ENCODE results near the gene MLLT3.

MLLT3 gene

DNA sequence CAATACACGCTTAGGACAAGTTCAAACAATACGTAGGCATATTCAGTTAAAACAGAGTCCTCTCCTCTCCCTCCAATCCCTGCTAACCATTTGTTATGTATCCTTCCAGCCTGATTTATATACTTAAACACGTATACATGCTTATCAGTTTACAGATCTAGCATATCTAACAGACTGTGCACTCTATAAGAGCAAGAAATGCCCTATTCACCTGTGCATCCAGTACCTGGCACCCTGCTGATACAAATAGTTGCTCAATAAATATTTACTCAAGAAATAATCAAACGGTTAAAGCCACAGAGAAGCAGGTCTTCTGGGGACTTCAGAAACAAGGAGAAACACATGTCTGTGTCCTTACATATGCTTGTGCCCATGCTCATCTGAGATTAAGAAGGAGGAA lies 55.9 kb downstream of the MLLT3 start:
- H3K9me3 ChIP-seq (replicated peaks; ENCODE audit: low read length): no peaks in the 10 kb centered on the region
- H3K36me3 ChIP-seq (ENCODE audit: insufficient read depth, low read length): no peaks in the 10 kb centered on the region
- H3K9ac ChIP-seq (ENCODE audit: low read depth, low read length): no peak overlapping the region
- no peaks in the 10 kb centered on the region for H3K27me3 ChIP-seq (ENCODE audit: control insufficient read depth, insufficient read depth, low read length)
- H3K4me3 ChIP-seq (ENCODE audit: low read length): no peak overlapping the region
- peaks cover 30% of the 10 kb centered on the region for H3K4me1 ChIP-seq (ENCODE audit: control insufficient read depth, insufficient read depth, low read length)
- H3K4me2 ChIP-seq (ENCODE audit: low read length): no peak overlapping the region

DNA sequence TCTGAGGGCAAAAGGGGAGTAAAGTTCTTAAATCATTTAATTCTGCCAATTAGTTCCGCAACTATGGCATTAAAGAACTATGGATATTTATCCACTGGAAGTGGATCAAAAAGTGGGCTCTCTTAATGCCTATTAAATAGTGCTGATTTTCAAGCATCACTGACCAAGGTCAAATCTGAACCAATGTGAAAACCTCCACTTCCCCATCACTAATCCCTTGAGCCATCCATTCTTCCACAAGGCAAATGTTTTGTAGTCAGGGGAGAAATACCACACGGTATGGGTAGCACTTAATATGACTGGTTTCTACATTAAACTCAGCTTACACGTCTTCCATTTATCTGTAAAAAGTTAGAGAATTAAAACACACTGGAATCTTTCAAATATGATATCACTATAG lies 57.6 kb downstream of the MLLT3 start:
- Histone ChIP-seq H3K36me3 (ENCODE audit: insufficient read depth, low read length) (no peaks in the 10 kb centered on the region), H3K4me3 (ENCODE audit: low read length) (no peak overlapping the region), H3K4me2 (ENCODE audit: low read length) (no peak overlapping the region), H3K9me3 (replicated peaks; ENCODE audit: low read length) (no peaks in the 10 kb centered on the region), H3K27me3 (ENCODE audit: control insufficient read depth, insufficient read depth, low read length) (no peaks in the 10 kb centered on the region), H3K9ac (ENCODE audit: low read depth, low read length) (no peak overlapping the region), H3K4me1 (ENCODE audit: control insufficient read depth, insufficient read depth, low read length) (peaks cover 22% of the 10 kb centered on the region)

DNA sequence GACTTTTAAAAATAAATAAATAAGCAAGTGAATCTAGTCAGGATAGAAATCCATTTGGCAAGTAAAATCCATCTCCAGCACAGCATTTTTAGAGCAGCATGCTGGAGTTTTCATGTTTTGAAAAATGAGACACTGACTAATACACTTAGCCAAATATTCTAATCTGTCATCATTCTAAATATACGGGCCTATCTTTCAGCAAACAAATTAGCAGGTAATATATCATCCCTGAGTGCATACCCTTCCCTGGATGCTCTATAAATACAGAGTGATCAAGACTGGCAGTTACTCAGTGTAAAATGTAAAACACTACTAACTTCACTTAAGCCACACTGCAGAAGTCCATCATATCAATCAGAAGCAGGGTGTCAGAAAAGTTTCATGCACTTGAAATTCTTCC lies 58.4 kb downstream of the MLLT3 start:
- Histone ChIP-seq H3K36me3 (ENCODE audit: insufficient read depth, low read length) (no peaks in the 10 kb centered on the region), H3K9me3 (replicated peaks; ENCODE audit: low read length) (no peaks in the 10 kb centered on the region), H3K9ac (ENCODE audit: low read depth, low read length) (no peak overlapping the region), H3K4me1 (ENCODE audit: control insufficient read depth, insufficient read depth, low read length) (peaks cover 22% of the 10 kb centered on the region), H3K4me2 (ENCODE audit: low read length) (no peak overlapping the region), H3K4me3 (ENCODE audit: low read length) (no peak overlapping the region), H3K27me3 (ENCODE audit: control insufficient read depth, insufficient read depth, low read length) (no peaks in the 10 kb centered on the region)

DNA sequence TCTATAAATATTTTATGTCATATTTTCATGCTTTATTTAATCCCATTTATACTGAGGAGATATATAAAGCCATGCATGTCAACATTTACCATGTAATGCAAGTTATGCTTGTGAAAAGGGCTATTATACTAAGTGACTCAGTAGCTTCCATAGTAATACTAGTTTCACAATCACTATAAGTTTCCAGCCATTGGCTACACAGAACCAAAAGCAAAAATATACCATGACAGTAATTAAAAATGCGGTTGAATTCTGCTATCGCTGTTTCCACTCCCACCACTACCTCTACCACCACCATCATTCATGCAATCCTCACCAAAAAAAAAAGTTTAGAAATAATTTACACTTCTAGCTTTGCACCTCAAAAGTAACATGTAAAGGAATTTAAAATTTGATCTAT lies 60.2 kb downstream of the MLLT3 start:
- Histone ChIP-seq H3K36me3 (ENCODE audit: insufficient read depth, low read length) (no peaks in the 10 kb centered on the region), H3K4me3 (ENCODE audit: low read length) (no peak overlapping the region), H3K4me1 (ENCODE audit: control insufficient read depth, insufficient read depth, low read length) (peaks cover 34% of the 10 kb centered on the region)

DNA sequence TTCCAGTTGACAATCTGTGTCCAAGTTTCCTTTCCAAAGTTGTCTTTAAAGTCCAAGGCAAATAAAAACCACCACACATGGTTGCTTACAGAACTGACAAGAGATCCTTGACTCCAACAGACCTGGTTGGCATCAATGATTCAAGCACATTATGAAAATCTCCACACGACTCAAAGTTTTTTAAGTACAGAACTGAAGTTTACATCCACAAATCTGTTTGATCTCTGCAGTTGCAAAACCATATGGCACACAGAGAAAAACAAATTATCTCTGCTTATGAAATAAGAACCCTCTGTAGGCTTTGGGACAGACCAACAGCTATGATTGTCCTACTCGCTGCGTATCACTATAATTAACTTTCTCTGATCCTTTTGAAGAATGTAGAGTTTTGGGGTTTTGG lies 60.8 kb downstream of the MLLT3 start:
- Histone ChIP-seq H3K36me3 (ENCODE audit: insufficient read depth, low read length) (no peaks in the 10 kb centered on the region), H3K4me2 (ENCODE audit: low read length) (no peak overlapping the region), H3K9ac (ENCODE audit: low read depth, low read length) (no peak overlapping the region), H3K9me3 (replicated peaks; ENCODE audit: low read length) (no peaks in the 10 kb centered on the region), H3K27me3 (ENCODE audit: control insufficient read depth, insufficient read depth, low read length) (no peaks in the 10 kb centered on the region), H3K4me1 (ENCODE audit: control insufficient read depth, insufficient read depth, low read length) (peaks cover 34% of the 10 kb centered on the region), H3K4me3 (ENCODE audit: low read length) (no peak overlapping the region)

More for the DNA sequence above, 60.2 kb downstream of the MLLT3 start:
- Histone ChIP-seq H3K4me2 (ENCODE audit: low read length) (no peak overlapping the region), H3K9me3 (replicated peaks; ENCODE audit: low read length) (no peaks in the 10 kb centered on the region), H3K27me3 (ENCODE audit: control insufficient read depth, insufficient read depth, low read length) (no peaks in the 10 kb centered on the region), H3K9ac (ENCODE audit: low read depth, low read length) (no peak overlapping the region)

DNA sequence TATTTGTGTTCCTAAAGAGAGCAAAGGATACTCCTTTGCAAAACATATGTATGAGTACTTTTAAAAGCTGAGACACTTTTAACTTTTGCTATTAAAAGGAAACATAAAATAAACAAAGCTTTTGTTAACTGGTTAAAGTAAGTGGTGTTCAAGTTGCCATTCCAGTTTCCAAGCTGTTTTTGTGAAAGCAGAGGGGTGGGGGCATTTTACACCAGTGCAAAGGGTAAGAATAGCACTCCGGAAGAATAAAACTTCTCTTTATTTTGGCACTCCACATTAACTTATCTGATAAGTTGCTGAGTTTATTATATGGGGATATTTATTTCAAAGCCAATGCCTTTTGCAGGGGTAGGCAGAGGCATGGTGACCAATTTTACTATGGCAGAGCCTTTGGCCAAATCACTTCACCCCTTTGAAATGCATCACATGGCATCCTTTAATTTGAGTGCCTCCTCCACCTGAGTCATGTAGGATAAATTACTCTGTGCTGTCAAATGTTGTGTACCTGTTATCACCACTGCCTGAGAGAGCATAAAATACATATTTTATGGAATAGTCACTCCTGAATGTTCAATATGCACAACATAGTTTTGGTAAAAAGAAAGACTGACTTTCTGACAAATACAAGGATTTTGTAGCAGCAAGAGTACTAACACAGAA lies 62.9 kb downstream of the MLLT3 start:
- H3K4me2 ChIP-seq (ENCODE audit: low read length): no peak overlapping the region
- H3K9me3 ChIP-seq (replicated peaks; ENCODE audit: low read length): no peaks in the 10 kb centered on the region
- peaks cover 34% of the 10 kb centered on the region for H3K4me1 ChIP-seq (ENCODE audit: control insufficient read depth, insufficient read depth, low read length)
- H3K4me3 ChIP-seq (ENCODE audit: low read length): no peak overlapping the region
- H3K36me3 ChIP-seq (ENCODE audit: insufficient read depth, low read length): no peaks in the 10 kb centered on the region
- no peaks in the 10 kb centered on the region for H3K27me3 ChIP-seq (ENCODE audit: control insufficient read depth, insufficient read depth, low read length)
- peak overlapping the region; percentile 3 for H3K9ac ChIP-seq (ENCODE audit: low read depth, low read length)

DNA sequence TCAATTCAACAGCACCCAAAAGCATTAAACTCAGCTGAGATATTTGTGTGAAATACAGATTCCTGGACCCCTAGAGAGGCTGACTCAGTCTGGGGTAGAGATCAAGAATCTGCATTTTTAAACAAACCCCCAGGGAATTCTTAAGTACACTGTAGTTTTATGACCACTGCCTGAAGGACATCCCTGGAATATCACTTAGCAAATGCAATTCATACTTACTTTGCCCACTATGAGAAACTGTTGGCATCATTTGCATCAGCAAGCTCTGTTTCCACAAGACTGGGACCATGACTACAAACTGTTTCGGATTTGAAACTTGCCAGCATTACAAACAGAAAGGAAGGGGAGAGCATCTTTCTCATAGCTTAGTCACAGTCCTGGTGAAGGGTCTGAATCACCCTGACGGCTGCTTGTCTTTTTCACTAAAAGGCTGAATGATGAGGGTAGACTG lies 63.7 kb downstream of the MLLT3 start:
- peaks cover 33% of the 10 kb centered on the region for H3K4me1 ChIP-seq (ENCODE audit: control insufficient read depth, insufficient read depth, low read length)
- H3K4me2 ChIP-seq (ENCODE audit: low read length): peak overlapping the region; percentile 75
- H3K9me3 ChIP-seq (replicated peaks; ENCODE audit: low read length): no peaks in the 10 kb centered on the region
- peak overlapping the region; percentile 57 for H3K9ac ChIP-seq (ENCODE audit: low read depth, low read length)
- no peaks in the 10 kb centered on the region for H3K27me3 ChIP-seq (ENCODE audit: control insufficient read depth, insufficient read depth, low read length)
- peak overlapping the region; percentile 36 for H3K4me3 ChIP-seq (ENCODE audit: low read length)
- no peaks in the 10 kb centered on the region for H3K36me3 ChIP-seq (ENCODE audit: insufficient read depth, low read length)

DNA sequence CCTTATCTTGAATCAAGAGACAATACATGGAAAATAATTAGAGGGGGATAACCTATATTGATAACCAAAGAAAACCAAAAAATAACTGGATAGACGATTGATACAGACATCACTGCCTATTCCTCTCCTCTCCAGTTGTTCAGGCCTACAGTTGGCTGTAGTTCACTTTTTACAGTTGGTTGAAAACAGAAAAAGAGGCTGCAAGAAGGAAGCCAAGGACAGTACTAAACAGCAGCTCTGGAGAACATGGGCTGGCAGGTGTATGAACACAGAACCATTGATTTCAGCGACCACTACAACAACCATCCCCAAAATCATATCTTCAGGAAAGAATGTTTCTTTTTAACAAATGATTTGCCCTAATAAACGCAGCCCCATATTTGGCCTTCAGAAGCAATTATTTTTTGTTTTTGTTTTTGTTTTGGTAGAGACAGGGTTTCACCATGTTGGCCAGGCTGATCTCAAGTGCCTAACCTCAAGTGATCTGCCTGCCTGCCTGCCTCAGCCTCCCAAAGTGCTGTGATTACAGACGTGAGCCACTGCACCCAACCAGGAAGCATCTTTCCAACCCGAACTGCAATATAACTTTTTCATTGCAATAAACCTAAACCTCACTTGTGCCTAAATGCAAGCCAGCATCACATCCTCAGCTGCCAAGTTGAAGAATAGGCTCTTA lies 64.3 kb downstream of the MLLT3 start:
- peak overlapping the region; percentile 75 for H3K4me2 ChIP-seq (ENCODE audit: low read length)
- no peaks in the 10 kb centered on the region for H3K27me3 ChIP-seq (ENCODE audit: control insufficient read depth, insufficient read depth, low read length)
- no peaks in the 10 kb centered on the region for H3K9me3 ChIP-seq (replicated peaks; ENCODE audit: low read length)
- H3K9ac ChIP-seq (ENCODE audit: low read depth, low read length): peak overlapping the region; percentile 57
- peaks cover 38% of the 10 kb centered on the region for H3K4me1 ChIP-seq (ENCODE audit: control insufficient read depth, insufficient read depth, low read length)
- no peaks in the 10 kb centered on the region for H3K36me3 ChIP-seq (ENCODE audit: insufficient read depth, low read length)
- H3K4me3 ChIP-seq (ENCODE audit: low read length): peak overlapping the region; percentile 36

DNA sequence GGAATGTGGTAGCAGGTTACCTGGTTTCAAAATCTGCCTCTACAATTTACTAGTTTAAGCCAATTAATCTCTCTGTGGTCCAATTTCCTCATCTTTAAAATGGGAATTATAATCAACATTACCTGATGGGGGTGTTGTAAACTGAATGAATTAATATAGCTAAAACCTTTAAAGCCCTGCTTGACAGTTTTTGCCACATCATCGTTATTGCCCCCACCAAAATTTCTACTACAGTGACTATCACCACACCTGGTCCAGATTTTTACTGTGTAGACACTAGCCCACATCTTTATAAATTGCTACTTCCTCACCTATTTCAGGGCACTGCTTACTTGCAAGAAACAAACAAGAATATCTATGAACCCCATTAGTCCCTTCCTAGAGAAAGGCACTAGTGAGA lies 65.0 kb downstream of the MLLT3 start:
- no peak overlapping the region for H3K9ac ChIP-seq (ENCODE audit: low read depth, low read length)
- peaks cover 41% of the 10 kb centered on the region for H3K4me1 ChIP-seq (ENCODE audit: control insufficient read depth, insufficient read depth, low read length)
- no peak overlapping the region for H3K4me2 ChIP-seq (ENCODE audit: low read length)
- no peak overlapping the region for H3K4me3 ChIP-seq (ENCODE audit: low read length)
- H3K9me3 ChIP-seq (replicated peaks; ENCODE audit: low read length): no peaks in the 10 kb centered on the region
- H3K36me3 ChIP-seq (ENCODE audit: insufficient read depth, low read length): no peaks in the 10 kb centered on the region
- no peaks in the 10 kb centered on the region for H3K27me3 ChIP-seq (ENCODE audit: control insufficient read depth, insufficient read depth, low read length)

DNA sequence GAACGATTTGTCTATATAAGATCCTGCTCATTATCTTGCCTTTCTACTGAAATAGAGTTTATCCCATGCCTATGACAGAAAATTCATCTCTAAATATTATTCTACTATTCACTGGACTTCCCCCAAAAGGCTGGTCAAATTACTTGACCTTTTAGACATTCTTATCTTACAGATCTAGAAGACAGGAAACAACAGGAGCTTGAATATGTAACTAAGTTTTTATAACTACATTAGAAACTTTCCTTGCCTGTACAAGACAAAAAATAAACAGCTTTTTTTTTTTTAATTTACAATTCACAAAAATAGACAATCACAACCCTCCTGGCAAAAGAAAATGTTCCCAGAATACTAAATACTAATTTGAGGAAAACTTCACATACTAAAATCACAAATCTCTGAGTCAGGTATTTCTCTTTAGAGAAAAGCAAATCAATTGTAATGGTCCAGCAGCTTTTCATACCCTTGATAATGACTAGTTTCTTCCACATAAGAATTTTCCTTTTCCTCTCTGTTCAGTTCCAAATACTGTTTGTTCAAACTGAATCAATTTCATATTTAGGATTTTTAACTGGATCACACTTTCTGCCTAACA lies 68.6 kb downstream of the MLLT3 start:
- Histone ChIP-seq H3K27me3 (ENCODE audit: control insufficient read depth, insufficient read depth, low read length) (no peaks in the 10 kb centered on the region), H3K4me2 (ENCODE audit: low read length) (peak overlapping the region; percentile 12), H3K36me3 (ENCODE audit: insufficient read depth, low read length) (no peaks in the 10 kb centered on the region), H3K9ac (ENCODE audit: low read depth, low read length) (no peak overlapping the region), H3K4me3 (ENCODE audit: low read length) (no peak overlapping the region), H3K9me3 (replicated peaks; ENCODE audit: low read length) (no peaks in the 10 kb centered on the region), H3K4me1 (ENCODE audit: control insufficient read depth, insufficient read depth, low read length) (peaks cover 39% of the 10 kb centered on the region)

DNA sequence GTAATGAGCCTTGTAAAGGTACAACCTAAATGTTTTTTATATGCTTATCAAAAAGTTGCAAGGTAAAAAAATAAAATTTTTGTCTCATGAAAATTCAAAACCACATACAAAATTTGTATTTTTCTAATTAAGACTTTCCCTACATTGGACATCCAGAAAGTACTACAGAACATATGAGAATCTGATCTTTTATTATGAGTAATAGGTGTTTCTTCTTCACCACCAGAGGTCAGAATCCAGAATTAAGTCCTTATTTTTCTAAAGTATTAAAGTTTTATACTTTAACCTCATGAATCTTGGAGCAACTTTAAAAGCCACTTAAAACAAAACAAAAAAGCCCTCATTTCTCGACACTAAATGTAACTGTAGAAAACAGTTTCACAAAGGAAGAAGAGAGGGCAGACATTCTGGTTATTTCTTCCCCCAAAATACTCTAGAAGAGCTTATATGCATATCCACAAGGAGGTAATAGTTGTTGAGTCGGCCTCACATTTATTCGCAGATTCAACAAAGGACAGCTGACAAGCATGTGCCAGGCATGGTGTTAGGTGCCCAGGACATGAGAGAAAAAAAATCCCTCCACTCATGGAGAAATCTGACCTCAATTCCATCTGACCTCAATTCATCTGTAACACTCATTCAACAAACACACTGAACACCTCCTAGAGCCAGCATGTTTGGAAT lies 69.3 kb downstream of the MLLT3 start:
- H3K4me3 ChIP-seq (ENCODE audit: low read length): peak overlapping the region; percentile 4
- no peaks in the 10 kb centered on the region for H3K27me3 ChIP-seq (ENCODE audit: control insufficient read depth, insufficient read depth, low read length)
- H3K9ac ChIP-seq (ENCODE audit: low read depth, low read length): no peak overlapping the region
- no peaks in the 10 kb centered on the region for H3K36me3 ChIP-seq (ENCODE audit: insufficient read depth, low read length)
- H3K9me3 ChIP-seq (replicated peaks; ENCODE audit: low read length): no peaks in the 10 kb centered on the region
- peak overlapping the region; percentile 12 for H3K4me2 ChIP-seq (ENCODE audit: low read length)
- H3K4me1 ChIP-seq (ENCODE audit: control insufficient read depth, insufficient read depth, low read length): peaks cover 33% of the 10 kb centered on the region

Data from skeletal muscle satellite cell (primary cell).